Psoas muscle (tissue), 8 donors: Measurements from ENCODE around the gene SOCS7. TPM values are rescaled to one million over a fixed set of nuclear protein-coding genes. Genes with fewer than 3 reads are reported as not detected.

Experiments
- ATAC-seq, 4 donors: fragments of 200-7000 bp; cut with Tn5 transposase; one replicate each; pipeline ENCODE4 v1.9.1; 2020; ENCODE audit warnings: moderate library complexity in 3 of 4, mild to moderate bottlenecking in 2 of 4
- DNase-seq, 2 donors: peaks; one replicate each; pipeline ENCODE4 v3.0.0-alpha.2; 2020
- H3K27ac ChIP-seq: fragments of 200-600 bp; one replicate; pipeline ENCODE4 v1.8.0; 2022
- H3K27me3 ChIP-seq, 3 donors: fragments of 200-600 bp in 1 of 3; one replicate each; pipeline versions ENCODE4 v1.6.1 to v1.8.0; 2013 to 2022; ENCODE audit warnings: low read length in 2 of 3, mild to moderate bottlenecking in 2 of 3, moderate library complexity in 1 of 3; ENCODE audit not compliant: insufficient read depth in 3 of 3
- H3K36me3 ChIP-seq, 2 donors: fragments of 200-600 bp in 1 of 2; one replicate each; pipeline versions ENCODE4 v1.6.1 to v1.8.0; 2013 to 2022; ENCODE audit warnings: low read depth in 1 of 2, mild to moderate bottlenecking in 1 of 2, moderate library complexity in 1 of 2; ENCODE audit not compliant: insufficient read depth in 1 of 2
- H3K4me1 ChIP-seq: fragments of 200-600 bp; one replicate; pipeline ENCODE4 v1.8.0; 2022
- H3K4me3 ChIP-seq: fragments of 200-600 bp; one replicate; pipeline ENCODE4 v1.8.0; 2022; ENCODE audit warnings: mild to moderate bottlenecking
- H3K9me3 ChIP-seq: fragments of 200-600 bp; one replicate; pipeline ENCODE4 v1.8.0; 2022
- CTCF ChIP-seq: fragments of 200-600 bp; IDR thresholded peaks from one replicate; pipeline ENCODE4 v1.8.0; 2022; ENCODE audit warnings: antibody characterized with exemption
- WGBS, 3 donors: extraction: QIAGEN DNeasy Blood & Tissue Kit; methylation state at CpG; one replicate each; pipeline versions ENCODE4 v1.1.6 to v1.1.7; 2013; 5-methylcytosine and 5-hydroxymethylcytosine counted together
- intact Hi-C, 2 donors: fragments of 100-400 bp; cut with DNase I; formaldehyde crosslinking; loops; one replicate each; pipeline versions ENCODE4 v1.11.0 to v1.14.2; 2022
- polyA plus RNA-seq, 3 donors: library from polyadenylated mRNA; stranded (reverse); fragments of 200-250 nt; gene quantifications; one replicate each; pipeline ENCODE4 v1.2.3, GENCODE V29; 2013
- total RNA-seq, 4 donors: library from RNA; stranded (reverse); fragmentation: NEBNext Ultra II Directional in 2 of 4; extraction: Animal tissue kit (Norgen Biotek cat#: 25700) in 2 of 4; gene quantifications; one replicate each; pipeline versions ENCODE4 v1.2.1 to v1.2.4, GENCODE V29; 2021 to 2023
- donor health status: healthy with polysubstance abuse.
- donor health status: DM: no; HTN: no; CAD: no; lungs with moderate emphysema.
- donor health status: Bipolar disorder and iron deficiency.
- donor health status: healthy.
- donor health status: DM: yes; HTN: yes; CAD: no.
- donor health status: DM: no; HTN: no; CAD: no.
- donor health status: DM: no; HTN: no; CAD: no.
- donor health status: DM: yes; HTN: yes; CAD: no.

SOCS7 gene
- total and polyA plus RNA-seq, 7 donors: 6.6 to 28.9 (median 23.9) TPM

- no peaks in the 10 kb centered on the region for H3K9me3 ChIP-seq
- no peak overlapping the region for H3K4me3 ChIP-seq
- H3K4me1 ChIP-seq: peaks cover 31% of the 10 kb centered on the region
- H3K36me3 ChIP-seq: no peaks in the 10 kb centered on the region
- DNase-seq (no peak), ATAC-seq (no peak)
- intact Hi-C loops: loop anchor here (2.0 to 10.0 kb wide), 2 partner anchors 63 kb away; no protein-coding TSS in a partner anchor
- TF ChIP-seq CTCF: no peak
- peaks cover 0 to 24% (median 6%) of the 10 kb centered on the region in 3 donors for H3K27me3 ChIP-seq
- WGBS, 3 donors: 51 to 61% (median 52%) methylated on average over 17 of the region's 17 CpGs
- H3K27ac ChIP-seq: no peak overlapping the region
Measured at GRCh38 chr17:38421871-38422827, 70.5 kb downstream of the SOCS7 start.

- Histone ChIP-seq H3K27ac (no peak overlapping the region), H3K4me1 (peaks cover 29% of the 10 kb centered on the region), H3K36me3 (no peaks in the 10 kb centered on the region), H3K27me3 (peaks cover 0 to 9% (median 4%) of the 10 kb centered on the region in 3 donors), H3K4me3 (no peak overlapping the region), H3K9me3 (no peaks in the 10 kb centered on the region)
- TF ChIP-seq CTCF: no peak
- intact Hi-C loops: loop anchor here in 1 of 2 donors (10.0 kb wide), 1 partner anchor 60 kb away; no protein-coding TSS in a partner anchor
- 73 to 76% (median 75%) methylated on average over 6 of the region's 6 CpGs for WGBS, 3 donors
- no peak for DNase-seq
- ATAC-seq: no peak
Measured at GRCh38 chr17:38424297-38424972, 72.8 kb downstream of the SOCS7 start.

GRCh38 chr17:38425031-38425430 is 73.4 kb downstream of the SOCS7 start:
- TF ChIP-seq CTCF: no peak
- ATAC-seq: no peak
- Histone ChIP-seq H3K27me3 (peaks cover 0 to 3% (median 1%) of the 10 kb centered on the region in 3 donors), H3K27ac (no peak overlapping the region), H3K9me3 (no peaks in the 10 kb centered on the region), H3K36me3 (no peaks in the 10 kb centered on the region), H3K4me1 (peaks cover 34% of the 10 kb centered on the region), H3K4me3 (no peak overlapping the region)
- no peak for DNase-seq
- intact Hi-C loops: loop anchor here (5.0 to 10.0 kb wide), 2 partner anchors 42 to 60 kb away; no protein-coding TSS in a partner anchor
- WGBS, 3 donors: 69 to 72% (median 72%) methylated on average over 13 of the region's 13 CpGs

GRCh38 chr17:38425744-38426143 is 74.1 kb downstream of the SOCS7 start:
- 57 to 75% (median 72%) methylated on average over 5 to 9 of the region's 9 CpGs for WGBS, 3 donors
- intact Hi-C loops: loop anchor here (5.0 to 10.0 kb wide), 2 partner anchors 42 to 59 kb away; no protein-coding TSS in a partner anchor
- Histone ChIP-seq H3K36me3 (no peaks in the 10 kb centered on the region), H3K9me3 (no peaks in the 10 kb centered on the region), H3K4me1 (peaks cover 41% of the 10 kb centered on the region), H3K27me3 (no peaks in the 10 kb centered on the region), H3K27ac (peak overlapping the region; percentile 58), H3K4me3 (no peak overlapping the region)
- no peak for TF ChIP-seq CTCF
- no peak for ATAC-seq
- DNase-seq: no peak
